ENCODE results near the gene TOP3B.
A peak's percentile ranks its signal among the peaks of the same experiment; 100 is the strongest.
"Not testable (repeated sequence)": the region's sequence is repeated elsewhere in the genome, so short reads cannot be mapped to it uniquely, and the experiment has no call there.

Gene TOP3B

DNA sequence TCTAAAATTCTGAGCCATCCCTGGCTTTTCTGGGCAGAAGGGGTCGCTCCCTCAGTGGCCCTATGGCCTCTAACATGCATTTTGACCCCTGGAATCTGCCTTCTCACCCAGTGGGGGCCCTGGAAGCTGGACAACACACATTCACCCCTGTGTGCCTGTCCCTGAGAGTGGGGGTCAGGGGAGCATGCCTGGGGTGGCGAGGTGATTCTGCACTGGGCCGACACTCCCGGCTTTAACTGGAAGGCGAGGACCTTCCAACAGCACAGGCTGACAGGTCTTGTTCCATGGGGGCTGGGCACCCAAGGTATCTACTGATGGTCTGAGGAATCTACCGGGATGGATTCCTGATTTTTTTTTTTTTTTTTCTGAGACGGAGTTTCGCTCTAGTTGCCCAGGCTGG, 40.7 kb downstream of the TOP3B start:
- no peak for DNase-seq

- no peak for DNase-seq
Measured at GRCh38 chr22:21940521-21940920, 42.1 kb downstream of the TOP3B start.

- DNase-seq = not testable (repeated sequence)
Measured at GRCh38 chr22:21939935-21940334, 42.7 kb downstream of the TOP3B start.

DNA sequence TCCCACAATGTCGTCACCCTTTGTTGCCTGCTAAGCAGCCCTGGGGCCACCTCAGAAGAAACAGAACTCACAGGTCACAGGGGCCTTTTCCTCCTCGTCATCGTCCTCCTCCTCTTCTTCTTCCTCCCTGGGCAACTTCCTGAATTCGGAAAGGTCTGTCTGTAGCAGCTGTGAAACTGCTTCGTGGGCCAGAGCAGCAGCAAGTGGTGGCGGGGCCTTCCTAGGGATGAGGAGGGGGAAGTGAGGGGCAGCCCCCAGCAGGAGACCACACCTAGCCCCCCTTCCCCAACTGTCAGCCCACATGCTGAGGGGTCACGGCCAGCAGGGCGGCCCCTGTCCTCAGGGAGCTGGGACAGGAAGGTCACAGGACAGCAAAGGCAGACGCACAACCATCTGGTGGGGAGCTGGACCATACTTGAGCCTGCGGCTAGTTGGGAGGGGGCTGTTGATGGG, 43.1 kb downstream of the TOP3B start:
- DNase-seq = no peak

GRCh38 chr22:21938906-21939305, 43.7 kb downstream of the TOP3B start:
- no peak for DNase-seq

DNA sequence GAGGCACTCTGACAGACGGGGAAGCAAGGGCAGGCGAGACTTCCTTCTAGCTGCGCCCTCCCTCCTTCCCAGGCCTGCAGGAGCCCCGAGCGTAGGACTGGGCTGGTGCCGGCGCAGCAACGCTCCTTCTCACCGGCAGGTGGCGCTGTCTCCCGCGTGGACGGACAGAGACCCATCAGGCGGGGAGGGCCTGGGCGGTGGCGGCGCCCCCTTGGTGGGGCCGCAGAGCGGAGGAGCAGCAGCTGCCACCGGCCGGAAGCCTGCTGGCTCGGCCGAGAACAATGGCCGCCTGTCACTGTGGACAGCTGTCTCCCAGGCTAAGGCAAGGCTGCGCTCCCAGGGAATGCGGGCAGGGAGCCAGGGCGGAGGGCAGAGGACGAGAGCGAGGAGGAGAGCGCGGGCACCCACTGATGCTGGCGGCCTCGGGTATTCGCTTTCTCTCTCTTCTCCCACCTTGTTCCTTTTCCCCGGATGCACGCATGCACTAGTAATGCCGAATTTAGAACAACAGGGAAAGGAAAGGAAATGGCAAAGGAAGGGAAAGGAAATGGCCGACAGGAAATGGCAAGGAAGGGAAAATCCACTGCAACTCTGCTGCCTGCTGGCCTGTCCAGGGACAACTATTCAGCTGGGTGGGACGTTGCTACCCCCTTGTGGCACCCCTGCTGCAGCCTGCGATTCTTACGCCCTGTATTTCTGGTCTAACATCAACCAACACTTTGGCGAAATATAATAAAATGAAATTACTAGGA, 44.3 kb downstream of the TOP3B start:
- peak; percentile 78 for DNase-seq

- DNase-seq = no peak
Measured at GRCh38 chr22:21937821-21938070, 44.8 kb downstream of the TOP3B start.

DNA sequence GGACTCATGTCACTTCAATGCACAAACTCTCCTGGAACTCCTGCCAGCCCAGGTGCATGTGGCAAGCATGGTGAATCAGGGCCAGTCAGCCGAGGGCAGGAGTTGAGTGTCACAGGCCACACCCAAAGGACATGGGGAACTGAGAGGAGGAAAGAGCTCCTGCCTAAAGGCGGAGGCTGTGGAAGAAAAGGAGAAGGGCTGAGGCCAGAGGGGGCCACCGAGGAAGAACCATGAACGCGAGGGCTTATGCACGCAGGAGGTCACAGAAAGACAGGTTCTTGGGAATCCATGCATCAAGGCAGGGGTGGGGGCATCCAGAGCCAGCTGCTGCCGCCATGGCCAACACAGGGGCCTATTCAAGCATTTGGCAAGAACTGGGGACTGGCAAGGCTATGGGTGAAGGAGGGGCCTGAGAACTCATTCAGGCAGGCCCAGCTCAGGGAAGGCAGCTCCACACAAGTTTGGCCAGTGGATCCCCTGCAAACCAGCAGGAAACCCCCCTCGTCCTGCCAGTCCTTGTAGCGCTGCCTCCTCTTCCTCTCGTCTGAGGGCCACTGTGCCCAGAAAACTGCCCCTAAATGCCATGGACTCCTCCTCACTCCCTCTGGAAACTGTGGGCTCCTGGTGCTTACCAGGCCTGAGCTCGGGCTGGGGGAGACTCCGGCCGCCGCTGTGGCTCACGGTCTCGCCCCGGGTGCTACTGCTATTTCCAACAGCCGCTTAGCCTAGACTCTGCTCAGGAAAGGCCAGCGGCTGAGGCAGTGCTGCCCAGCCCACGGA, 45.4 kb downstream of the TOP3B start:
- no peak for DNase-seq

DNA sequence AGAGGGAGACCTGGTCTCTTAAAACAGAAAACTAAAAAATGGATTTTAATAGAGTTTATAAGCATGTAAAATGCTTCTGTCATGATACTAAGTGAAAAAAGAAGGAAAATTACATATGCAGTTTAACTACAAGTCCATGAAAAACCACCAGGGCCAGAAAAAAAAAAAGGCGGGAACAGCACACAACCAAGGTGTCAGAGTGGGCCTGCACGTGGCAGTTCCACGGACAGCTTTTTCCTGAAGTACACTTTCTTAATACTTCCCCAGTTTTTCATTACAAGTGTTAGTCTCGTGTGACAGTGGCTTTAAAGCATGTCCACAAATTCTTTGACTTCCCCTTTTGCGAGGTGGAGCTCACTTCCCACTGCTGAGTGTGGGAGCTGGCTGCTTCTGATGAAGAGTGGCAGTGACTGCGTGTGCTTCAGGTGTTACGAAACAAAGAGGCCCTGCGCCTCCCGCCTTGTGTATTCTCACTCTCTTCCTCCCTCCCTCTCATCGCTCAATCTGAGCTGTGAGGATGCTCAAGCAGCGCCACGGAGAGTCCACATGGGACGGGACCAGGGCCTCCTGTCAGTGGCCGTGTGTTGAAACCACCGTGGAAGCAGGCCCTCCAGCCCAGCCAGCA, 46.3 kb downstream of the TOP3B start:
- no peak for DNase-seq

GRCh38 chr22:21933910-21934309, 48.7 kb downstream of the TOP3B start:
- no peak for DNase-seq

DNA sequence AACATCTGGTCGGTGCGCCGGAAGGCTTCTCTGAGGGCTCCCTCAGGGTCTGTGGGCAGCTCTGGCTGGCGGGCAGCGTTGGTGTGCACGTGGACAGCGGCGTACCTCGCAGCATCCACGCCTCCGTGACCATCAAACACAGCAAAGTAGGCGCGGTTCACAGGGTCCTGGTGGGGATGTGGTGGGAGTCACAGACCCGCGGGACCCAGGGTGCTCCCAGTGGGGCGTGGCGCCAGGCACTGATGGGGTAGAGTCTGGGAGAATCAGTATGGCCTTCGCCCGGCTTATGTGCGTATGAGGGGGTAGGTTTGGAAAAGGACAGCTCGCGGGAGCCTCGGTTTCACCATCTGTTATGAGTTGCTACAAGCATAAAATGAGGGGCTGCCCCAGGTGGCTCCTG, 49.2 kb downstream of the TOP3B start:
- no peak for DNase-seq

- DNase-seq = no peak
Measured at GRCh38 chr22:21932347-21932746, 50.2 kb downstream of the TOP3B start.

- DNase-seq = no peak
Measured at GRCh38 chr22:21931056-21931455, 51.5 kb downstream of the TOP3B start.

- no peak for DNase-seq
Measured at GRCh38 chr22:21929253-21929652, 53.3 kb downstream of the TOP3B start.

- DNase-seq = no peak
Measured at GRCh38 chr22:21928048-21928447, 54.5 kb downstream of the TOP3B start.

DNA sequence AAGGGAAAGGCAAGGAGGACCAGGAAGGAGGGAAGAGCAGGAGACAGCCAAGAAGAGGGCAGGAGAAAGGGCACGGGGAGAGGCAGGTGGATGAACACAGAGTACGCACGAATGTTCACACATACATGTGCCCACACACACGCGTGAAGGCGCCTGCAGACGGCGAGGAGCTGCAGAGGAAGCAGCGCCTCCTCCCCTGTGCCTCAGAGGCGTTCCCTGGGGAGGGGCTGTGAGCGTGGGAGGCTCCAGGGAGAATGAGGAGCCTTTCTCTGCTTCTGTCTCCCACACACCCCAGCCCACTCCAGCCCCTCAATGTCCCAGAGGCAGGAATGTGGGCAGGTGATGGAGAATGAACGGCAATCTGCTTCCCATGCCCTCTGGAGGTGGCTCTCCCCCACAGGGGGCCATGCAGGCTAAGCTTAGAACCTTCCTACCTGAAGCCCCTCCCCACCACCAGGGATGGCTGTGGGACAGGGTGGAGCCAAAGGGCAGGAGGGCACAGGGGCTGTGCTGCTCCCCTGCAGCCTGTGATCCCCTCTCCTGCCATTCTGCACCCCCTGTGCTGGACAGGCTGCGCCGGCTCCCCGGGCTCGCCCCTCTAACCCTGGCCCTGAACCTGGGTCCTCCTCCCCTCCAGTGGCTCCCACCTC, 55.3 kb downstream of the TOP3B start:
- no peak for DNase-seq

- no peak for DNase-seq
Measured at GRCh38 chr22:21926728-21927127, 55.9 kb downstream of the TOP3B start.

GRCh38 chr22:21923163-21923561, 59.4 kb downstream of the TOP3B start:
- no peak for DNase-seq

GRCh38 chr22:21922370-21923162, 60.0 kb downstream of the TOP3B start:
- no peak for DNase-seq

DNA sequence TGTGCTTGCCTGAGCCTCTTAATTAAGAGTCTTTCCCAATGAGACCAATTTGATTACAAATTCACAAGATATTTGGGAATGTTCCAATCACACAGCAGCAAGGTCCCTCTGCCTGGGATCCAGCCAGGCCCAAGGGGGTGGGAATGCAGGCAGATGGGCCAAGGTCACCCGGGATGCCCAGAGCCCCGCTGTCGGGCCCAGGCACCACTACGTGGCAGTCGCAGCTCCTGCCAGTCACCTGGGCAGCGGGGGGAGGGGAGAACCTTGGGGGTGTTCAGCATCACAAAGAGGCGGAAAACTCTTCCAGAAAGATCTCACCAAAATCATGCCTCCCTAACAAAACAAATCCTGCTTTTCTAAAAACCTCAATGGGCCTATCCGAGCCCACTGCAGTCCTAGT, 60.9 kb downstream of the TOP3B start:
- DNase-seq = no peak

DNA sequence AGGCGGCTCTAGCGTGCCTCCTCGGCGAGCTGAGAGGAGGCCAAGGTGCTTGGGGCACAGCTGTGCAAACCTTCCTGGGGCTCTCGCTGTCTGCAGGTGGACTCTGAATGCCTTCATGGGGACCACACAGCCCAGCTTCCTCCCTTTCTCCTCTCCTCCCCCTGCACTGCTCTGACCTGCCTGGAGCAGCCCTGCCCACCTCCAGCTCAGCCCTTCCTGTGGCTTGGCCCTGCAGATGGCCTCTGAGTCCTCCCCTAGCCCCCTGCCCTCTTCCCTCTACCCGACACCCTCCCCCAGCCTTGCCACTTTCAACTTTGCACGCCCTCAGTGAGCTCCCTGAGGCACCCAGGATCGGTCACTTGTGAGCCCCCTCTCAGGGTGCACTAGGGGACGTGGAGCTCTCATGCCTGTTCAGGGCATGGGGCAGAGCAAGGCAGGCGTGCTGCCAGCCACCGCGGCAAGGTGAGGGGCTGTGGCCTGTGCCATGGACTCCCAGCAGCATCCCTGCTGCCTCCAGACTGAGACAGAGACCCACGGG, 61.3 kb downstream of the TOP3B start:
- no peak for DNase-seq

- no peak for DNase-seq
Measured at GRCh38 chr22:21920341-21921183, 62.0 kb downstream of the TOP3B start.

All from NCI-H2107 (cell line).